Measurements from ENCODE around the gene URM1. TPM values are rescaled to one million over a fixed set of nuclear protein-coding genes. Genes with fewer than 3 reads are reported as not detected.
A peak's percentile ranks its signal among the peaks of the same experiment; 100 is the strongest.

The URM1 gene
- total RNA-seq, 1 donor from 2014 or later = 41.9 TPM

GRCh38 chr9:128382261-128382660, 11.1 kb downstream of the URM1 start:
- ATAC-seq (no peak), DNase-seq (ENCODE audit: low spot score) (no peak)
- intact Hi-C loops (cut with DNase I) = no loop called here

- DNase-seq (ENCODE audit: low spot score) (no peak), ATAC-seq (no peak)
- intact Hi-C loops (cut with DNase I) = no loop called here
Measured at GRCh38 chr9:128383007-128383753, 12.0 kb downstream of the URM1 start.

- ATAC-seq = no peak
- intact Hi-C loops (cut with DNase I) = no loop called here
- DNase-seq (ENCODE audit: low spot score) = no peak
Measured at GRCh38 chr9:128383791-128384190, 12.6 kb downstream of the URM1 start.

GRCh38 chr9:128384801-128385495, 13.8 kb downstream of the URM1 start:
- intact Hi-C loops (cut with DNase I) = no loop called here
- ATAC-seq (no peak), DNase-seq (ENCODE audit: low spot score) (no peak)

GRCh38 chr9:128385496-128386460, 14.6 kb downstream of the URM1 start:
- DNase-seq (ENCODE audit: low spot score) (no peak), ATAC-seq (no peak)
- intact Hi-C loops (cut with DNase I) = no loop called here

- ATAC-seq = no peak
- no peak for DNase-seq (ENCODE audit: low spot score)
- intact Hi-C loops (cut with DNase I) = no loop called here
Measured at GRCh38 chr9:128388150-128388549, 17.0 kb downstream of the URM1 start.

- ATAC-seq (no peak), DNase-seq (ENCODE audit: low spot score) (no peak)
- intact Hi-C loops (cut with DNase I) = no loop called here
Measured at GRCh38 chr9:128389395-128390149, 18.4 kb downstream of the URM1 start.

GRCh38 chr9:128390150-128390812, 19.1 kb downstream of the URM1 start:
- DNase-seq (ENCODE audit: low spot score) = no peak
- no peak for ATAC-seq
- intact Hi-C loops (cut with DNase I) = no loop called here

- DNase-seq (ENCODE audit: low spot score) = no peak
- intact Hi-C loops (cut with DNase I) = no loop called here
- ATAC-seq = no peak
Measured at GRCh38 chr9:128390813-128391711, 19.9 kb downstream of the URM1 start.

- DNase-seq (ENCODE audit: low spot score) (no peak), ATAC-seq (no peak)
- intact Hi-C loops (cut with DNase I) = no loop called here
Measured at GRCh38 chr9:128391956-128392301, 20.8 kb downstream of the URM1 start.

- intact Hi-C loops (cut with DNase I) = no loop called here
- ATAC-seq = no peak
- DNase-seq (ENCODE audit: low spot score) = no peak
Measured at GRCh38 chr9:128392302-128393144, 21.3 kb downstream of the URM1 start.

GRCh38 chr9:128393145-128393775, 22.1 kb downstream of the URM1 start:
- ATAC-seq = no peak
- intact Hi-C loops (cut with DNase I) = no loop called here
- no peak for DNase-seq (ENCODE audit: low spot score)

- ATAC-seq (no peak), DNase-seq (ENCODE audit: low spot score) (no peak)
- intact Hi-C loops (cut with DNase I) = no loop called here
Measured at GRCh38 chr9:128393970-128394369, 22.8 kb downstream of the URM1 start.

GRCh38 chr9:128394379-128395168, 23.4 kb downstream of the URM1 start:
- no peak for ATAC-seq
- intact Hi-C loops (cut with DNase I) = no loop called here

GRCh38 chr9:128396970-128397613, 25.9 kb downstream of the URM1 start:
- ATAC-seq (peak; percentile 60), DNase-seq (ENCODE audit: low spot score) (no peak)

More at GRCh38 chr9:128394379-128395168, 23.4 kb downstream of the URM1 start:
- DNase-seq (ENCODE audit: low spot score) = no peak

More at GRCh38 chr9:128396970-128397613, 25.9 kb downstream of the URM1 start:
- intact Hi-C loops (cut with DNase I) = no loop called here
